GM21619 (cell line): ENCODE results near the gene MED27.
"Not testable (repeated sequence)": the region's sequence is repeated elsewhere in the genome, so short reads cannot be mapped to it uniquely, and the experiment has no call there.

ENCODE experiments used
- ATAC-seq: cut with Tn5 transposase; IDR thresholded peaks from one replicate; pipeline ENCODE4 v1.9.1; 2021; ENCODE audit not compliant: unreplicated experiment

Gene MED27

GRCh38 chr9:132077881-132078698 lies 1.6 kb downstream of the MED27 start:
- no peak for ATAC-seq

DNA sequence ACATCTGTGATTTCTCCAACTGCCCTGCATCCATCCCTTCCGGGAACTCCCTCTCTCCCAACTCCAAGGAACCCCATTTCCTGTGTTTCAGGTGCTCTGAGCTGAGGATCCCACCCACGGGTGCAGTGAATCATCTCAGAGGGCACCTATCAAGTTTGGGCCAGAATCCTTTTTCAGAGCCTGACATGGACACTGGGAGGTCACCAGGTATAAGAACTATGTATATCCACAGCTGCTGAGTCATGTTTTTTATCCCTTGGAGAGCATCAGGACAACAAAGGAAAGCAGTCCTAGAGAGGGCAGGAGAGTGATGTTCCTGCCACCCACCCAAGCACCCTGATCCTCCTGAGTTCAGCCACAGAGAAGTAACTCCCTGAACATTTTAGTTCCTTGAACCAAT lies 3.8 kb downstream of the MED27 start:
- no peak for ATAC-seq

GRCh38 chr9:132074736-132075135 lies 4.9 kb downstream of the MED27 start:
- no peak for ATAC-seq

GRCh38 chr9:132071847-132072507 lies 7.7 kb downstream of the MED27 start:
- no peak for ATAC-seq

DNA sequence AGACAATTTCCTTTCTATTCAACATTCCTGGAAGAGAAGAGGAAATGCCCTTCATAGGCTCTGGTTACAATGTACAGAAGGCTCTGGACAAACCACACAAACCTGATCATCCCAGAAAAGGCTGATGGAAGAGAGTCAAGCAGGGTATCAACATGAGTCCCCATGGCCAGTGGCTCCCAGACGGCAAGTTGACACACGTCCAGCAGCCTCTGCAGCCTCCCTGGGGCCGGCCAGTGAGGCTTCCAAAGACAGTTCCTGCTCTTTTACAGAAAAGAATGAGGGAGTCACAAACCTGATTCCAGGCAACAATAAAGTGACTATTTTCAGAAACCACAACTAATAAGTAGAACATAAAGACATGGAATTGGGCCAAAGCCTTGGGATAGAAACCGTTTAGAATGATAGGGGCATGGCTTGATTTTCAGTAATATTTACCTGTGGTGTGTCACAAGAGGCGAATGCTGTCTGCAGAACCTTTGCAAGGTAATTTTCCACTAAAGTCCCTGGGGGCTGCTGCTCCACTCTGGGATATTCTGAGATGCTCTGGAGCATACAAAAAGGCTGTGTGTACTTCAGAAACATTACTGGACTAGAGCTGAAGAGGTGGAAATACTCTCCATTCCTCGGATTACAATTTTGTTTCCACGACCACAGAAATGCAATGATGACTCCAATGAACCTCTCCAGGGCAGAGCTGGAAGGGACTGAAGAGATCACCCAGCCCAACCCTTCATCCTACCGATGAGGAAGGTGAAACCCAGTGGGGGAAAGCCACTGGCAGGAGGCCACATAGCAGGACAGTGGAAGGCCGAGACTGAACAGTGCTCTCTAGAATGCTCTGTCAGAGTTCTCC lies 10.4 kb downstream of the MED27 start:
- no peak for ATAC-seq

DNA sequence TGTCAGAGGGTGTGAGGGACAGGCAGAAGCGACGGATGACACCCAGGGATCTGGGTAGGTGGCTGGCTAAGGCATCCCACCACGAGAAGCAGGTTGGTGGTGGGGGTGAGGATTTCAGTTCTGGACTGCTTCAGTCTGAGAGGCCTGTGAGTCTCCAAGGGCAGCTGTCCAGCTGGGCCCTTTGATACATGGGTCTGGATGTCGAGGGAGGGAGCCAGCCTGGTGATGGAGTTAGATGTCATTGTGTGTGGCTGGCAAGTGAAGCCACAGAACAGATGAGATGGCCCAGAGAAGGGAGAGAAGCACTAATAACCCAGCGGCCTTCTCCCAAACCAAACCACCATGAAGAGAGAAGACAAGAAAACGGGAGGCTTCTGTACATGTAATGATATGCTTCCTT lies 11.1 kb downstream of the MED27 start:
- no peak for ATAC-seq

DNA sequence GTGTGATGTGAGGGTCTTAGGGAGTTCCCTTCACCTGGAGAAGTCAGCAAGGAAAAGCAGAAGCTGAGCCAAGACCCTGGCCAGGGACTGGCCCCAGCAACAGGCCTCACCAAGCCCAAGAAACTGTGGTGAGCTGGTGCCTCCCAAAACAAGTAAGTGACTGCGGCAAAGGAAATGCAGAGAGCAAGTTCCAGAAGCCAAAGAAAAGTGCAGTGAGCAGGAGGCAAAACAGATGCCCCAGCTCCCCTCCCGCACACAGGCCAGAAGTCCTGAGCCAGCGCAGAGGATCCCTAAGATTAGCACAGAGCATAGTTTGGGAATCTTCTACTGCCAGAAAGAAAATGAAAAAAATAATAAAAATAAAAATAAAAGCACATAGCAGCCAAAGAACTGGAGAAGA lies 13.2 kb downstream of the MED27 start:
- ATAC-seq, result no peak

- no peak for ATAC-seq
These were observed 13.6 kb downstream of the MED27 start for GRCh38 chr9:132066057-132066456.

GRCh38 chr9:132063281-132063680 lies 16.4 kb downstream of the MED27 start:
- no peak for ATAC-seq

DNA sequence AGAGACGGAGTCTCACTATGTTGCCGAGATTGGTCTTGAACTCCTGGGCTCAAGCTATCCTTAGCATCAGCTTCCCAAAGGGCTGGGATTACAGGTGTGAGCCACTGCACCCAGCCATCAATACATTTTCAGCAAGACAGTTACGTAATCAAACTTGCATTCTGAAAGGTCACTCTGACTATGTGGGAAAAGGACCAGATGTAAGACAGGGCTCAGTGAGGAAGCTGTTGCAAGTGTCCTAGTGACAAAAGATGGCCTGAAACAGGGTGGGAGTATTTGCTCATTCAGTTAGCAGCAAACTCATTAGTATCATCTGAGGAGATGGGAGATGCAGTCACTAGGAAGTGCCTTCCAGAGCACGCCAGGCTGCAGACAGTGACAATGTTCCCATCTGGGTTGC lies 16.9 kb downstream of the MED27 start:
- ATAC-seq, result no peak

- ATAC-seq, result no peak
These were observed 18.1 kb downstream of the MED27 start for GRCh38 chr9:132061526-132061925.

GRCh38 chr9:132059361-132059760 lies 20.3 kb downstream of the MED27 start:
- no peak for ATAC-seq

GRCh38 chr9:132058226-132058625 lies 21.4 kb downstream of the MED27 start:
- ATAC-seq, result not testable (repeated sequence)

DNA sequence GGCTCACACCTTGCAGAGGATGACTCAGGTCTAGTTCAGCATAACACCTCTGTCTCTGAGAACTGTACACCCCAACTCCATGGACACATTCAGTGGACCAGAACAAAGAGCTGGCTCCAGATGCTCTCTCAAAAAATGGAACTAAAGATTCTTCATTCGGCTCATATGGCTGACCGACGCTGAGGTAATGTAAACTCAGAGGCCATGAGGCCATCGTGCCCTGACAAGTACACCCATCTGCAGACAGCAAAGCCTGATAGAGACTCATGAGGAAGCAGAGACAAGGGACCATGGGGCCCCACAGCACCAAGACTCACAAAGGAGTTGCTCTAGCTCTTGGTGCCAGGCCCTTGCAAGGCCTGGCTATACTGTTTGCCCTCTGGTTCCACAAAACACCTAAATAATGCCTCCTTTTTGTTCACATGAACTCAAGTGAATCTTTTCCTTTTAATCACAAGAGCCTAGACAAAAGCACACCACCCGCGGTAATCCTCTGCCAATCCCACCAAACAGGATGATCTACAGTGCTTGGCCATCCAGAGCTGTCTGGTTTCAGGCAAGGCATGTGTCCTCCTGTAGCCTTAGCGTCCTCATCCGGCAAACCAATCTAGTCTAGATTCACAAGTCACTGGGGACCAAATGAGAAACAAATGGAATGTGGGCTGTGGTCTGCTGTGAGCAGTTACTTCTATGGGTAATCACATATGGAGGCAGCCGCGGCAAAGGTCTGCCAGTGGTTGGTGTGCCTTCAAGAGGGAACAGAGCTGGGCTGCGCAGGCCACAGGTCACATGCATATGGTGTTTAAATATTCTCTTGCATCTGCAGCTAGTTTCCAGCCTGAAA lies 22.7 kb downstream of the MED27 start:
- ATAC-seq, result no peak

GRCh38 chr9:132055756-132056155 lies 23.9 kb downstream of the MED27 start:
- no peak for ATAC-seq

DNA sequence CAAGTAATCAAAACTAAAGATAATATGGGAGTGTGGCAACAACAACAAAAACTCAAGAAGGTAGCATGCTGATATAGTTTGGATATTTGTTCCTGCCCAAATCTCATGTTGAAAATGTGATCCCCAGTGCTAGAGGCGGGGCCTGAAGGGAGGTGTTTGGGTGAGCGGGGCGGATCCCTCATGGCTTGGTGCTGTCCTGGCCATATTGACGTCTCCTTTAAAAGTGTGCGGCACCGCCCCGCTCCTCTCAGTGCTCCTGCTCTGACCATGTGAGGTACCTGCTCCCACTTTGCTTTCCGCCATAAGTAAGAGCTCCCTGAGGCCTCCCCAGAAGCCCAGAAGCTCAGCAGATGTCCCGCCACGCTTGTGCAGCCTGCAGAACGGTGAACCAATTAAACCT lies 25.6 kb downstream of the MED27 start:
- no peak for ATAC-seq

DNA sequence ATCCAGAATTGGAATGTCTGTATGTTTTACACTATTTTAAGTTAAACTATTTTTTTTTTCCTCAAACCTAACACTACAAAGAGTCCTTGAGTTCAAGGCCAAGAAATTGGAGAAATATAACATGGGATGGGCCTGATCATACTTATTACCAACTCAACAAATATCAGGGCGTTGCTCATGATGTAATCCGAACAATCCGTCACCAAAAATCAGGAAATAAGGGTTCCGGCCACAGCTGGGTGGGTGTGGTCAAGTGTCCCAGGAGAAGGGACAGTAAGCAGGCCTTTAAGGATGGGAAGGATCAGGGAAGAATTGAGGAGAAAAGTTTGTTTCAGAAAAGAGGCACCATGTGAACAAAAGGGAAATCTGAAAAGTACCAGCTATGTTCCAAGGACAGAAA lies 29.8 kb downstream of the MED27 start:
- no peak for ATAC-seq

DNA sequence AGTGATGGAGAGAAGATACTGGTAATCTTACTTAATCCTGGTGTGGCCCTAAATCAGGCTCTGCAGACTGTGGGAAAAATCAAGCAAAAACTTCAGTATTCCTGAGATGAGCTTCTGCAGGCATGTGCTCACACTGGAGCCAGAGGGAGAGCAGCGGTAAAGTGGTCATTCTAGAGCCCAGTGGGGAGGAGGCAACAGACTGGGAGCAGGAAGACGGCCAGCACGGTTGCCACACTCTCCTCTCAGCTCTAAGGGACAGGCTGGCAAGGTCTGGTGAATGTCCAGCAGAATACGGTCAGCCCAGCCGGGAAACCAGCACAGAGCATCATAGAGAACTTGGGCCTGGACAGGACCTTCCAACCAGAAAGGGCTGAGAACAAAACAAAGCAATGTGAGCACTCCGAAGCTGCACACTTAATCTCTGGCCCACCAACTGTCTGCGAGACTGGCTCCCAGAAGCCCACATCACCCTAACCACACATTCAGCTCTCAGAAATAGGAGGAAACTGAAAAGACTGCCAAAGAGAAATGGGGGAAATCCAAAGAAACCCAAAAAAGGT lies 30.3 kb downstream of the MED27 start:
- ATAC-seq, result no peak

DNA sequence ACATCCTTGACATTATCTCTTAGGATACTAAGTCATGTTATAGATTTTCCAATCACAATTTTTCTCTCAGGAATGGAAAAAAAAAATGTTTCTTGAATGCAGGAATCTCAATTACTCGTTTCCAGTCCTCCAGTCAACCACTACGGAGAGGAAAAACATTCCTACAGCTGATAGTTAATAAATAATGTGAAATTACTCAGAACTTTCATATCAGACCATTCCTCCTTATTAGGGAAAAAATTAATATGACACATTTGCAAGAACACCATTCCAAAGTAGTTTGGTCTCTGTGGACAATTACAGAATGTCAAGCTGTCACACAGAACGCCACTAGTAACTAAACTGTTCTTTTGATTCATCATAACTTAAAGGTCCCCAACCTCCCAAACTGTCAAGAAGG lies 31.5 kb downstream of the MED27 start:
- no peak for ATAC-seq

DNA sequence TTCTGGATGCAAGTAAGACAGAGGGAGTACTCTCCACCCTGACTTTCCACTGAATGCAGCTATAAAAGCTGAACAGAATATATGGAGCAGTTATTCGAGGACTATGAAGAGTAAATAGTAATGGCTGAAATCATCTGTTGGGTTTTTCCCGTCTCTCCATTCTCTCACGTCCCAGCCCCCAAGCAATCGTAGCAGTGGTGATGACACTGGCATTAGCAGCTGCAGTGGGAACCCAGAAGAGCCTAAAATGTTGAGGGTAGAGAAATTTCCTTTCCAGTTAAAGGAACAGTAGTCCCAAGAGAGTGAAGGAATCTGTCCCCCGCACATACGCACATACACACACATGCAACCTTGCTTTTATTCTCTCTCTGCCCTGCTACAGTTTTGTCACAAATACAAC lies 33.2 kb downstream of the MED27 start:
- no peak for ATAC-seq
